Adrenal gland (tissue), 5 donors: Measurements from ENCODE around the gene SORBS2.

Experiments used
- CTCF ChIP-seq, 6 experiments: fragments of 450-650 bp in 4 of 6; fragments of 200-600 bp in 2 of 6; sonication (generic) in 1 of 6; IDR thresholded peaks; 1 replicate in 5 of 6; 2 replicates in 1 of 6; pipeline versions ENCODE4 v1.5.1 to v1.8.0; 2016 to 2021; ENCODE audit warnings: antibody characterized with exemption in 6 of 6, mild to moderate bottlenecking in 2 of 6, moderate library complexity in 1 of 6
- POLR2A ChIP-seq, 2 donors: fragments of 450-650 bp; IDR thresholded peaks; one replicate each; pipeline ENCODE4 v1.6.1; 2017; ENCODE audit warnings: antibody characterized with exemption in 2 of 2, mild to moderate bottlenecking in 2 of 2, moderate library complexity in 1 of 2
- donor health status: DM: no; HTN: no; CAD: no.

GRCh38 chr4:185834778-185835177 is 22.8 kb upstream of the SORBS2 start:
- no peak for TF ChIP-seq CTCF (IDR thresholded peaks at IDR 0.05)
- no peak for TF ChIP-seq POLR2A (IDR thresholded peaks at IDR 0.05)
